Measurements from ENCODE around the gene UBE2L5. TPM values are rescaled to one million over a fixed set of nuclear protein-coding genes. Genes with fewer than 3 reads are reported as not detected.

UBE2L5 gene
- total and polyA plus RNA-seq, 2 donors (not counting 3 experiments of a cell fraction or from before 2014, with no cell fraction given), result not detected

GRCh38 chr13:30408319-30409101 lies 13.8 kb upstream of the UBE2L5 start:
- H3K27ac ChIP-seq (ENCODE audit: insufficient read depth, low read depth, low read length), result no peak overlapping the region
- intact Hi-C loops (cut with micrococcal nuclease) (loop anchor here (1.0 to 5.0 kb wide), 8 partner anchors 37 to 561 kb away; no protein-coding TSS in a partner anchor), dilution Hi-C loops (cut with MboI; ENCODE audit: extremely low pct_ligation_motif_present, low sequenced_read_pairs) (no loop called here)
- peaks cover 0 to 7% of the 10 kb centered on the region in 2 experiments for H3K27me3 ChIP-seq (ENCODE audit: control insufficient read depth in 2 of 2, insufficient read depth in 2 of 2, low read length in 2 of 2)
- BruUV-seq (replicated peaks), result TSS peak; percentile 39
- no peaks in the 10 kb centered on the region for H3K36me3 ChIP-seq (ENCODE audit: control insufficient read depth in 2 of 2, extremely low read depth in 1 of 2, insufficient read depth in 2 of 2, low read length in 2 of 2)
- FAIRE-seq, result peak; percentile 97
- no peaks in the 10 kb centered on the region for H4K20me1 ChIP-seq (replicated peaks; ENCODE audit: control insufficient read depth, extremely low read depth, insufficient read depth, low read length)
- peak overlapping the region; percentile 95 for H2AFZ ChIP-seq (ENCODE audit: low read depth, low read length)
- ChIA-PET CTCF (interaction anchor here (1.1 to 1.9 kb wide), 6 partner anchors 8 to 636 kb away, joined by 3 to 9 read pairs (median 4); partner anchors contain the start of gene UBE2L5), POLR2A (no interaction called here)
- H3K4me2 ChIP-seq (ENCODE audit: insufficient read depth, low read length), result peak overlapping the region; percentile 69
- no peaks in the 10 kb centered on the region for H3K9me1 ChIP-seq (replicated peaks; ENCODE audit: control insufficient read depth, extremely low read depth, insufficient read depth, low read length)
- no peak for TF ChIP-seq GATA2 (IDR thresholded peaks at IDR 0.05; ENCODE audit: insufficient read depth, insufficient read length, low read depth, low read length)
- TF ChIP-seq JUN (IDR thresholded peaks at IDR 0.05; ENCODE audit: borderline replicate concordance, insufficient read depth, insufficient read length, low read depth), result no peak
- peak; percentile 75 for TF ChIP-seq MAX (IDR thresholded peaks at IDR 0.05; ENCODE audit: insufficient read depth, insufficient read length)
- peak; percentile 59 to 83 for TF ChIP-seq CTCF (IDR thresholded peaks at IDR 0.05; ENCODE audit: extremely low read depth in 1 of 2, insufficient read depth in 1 of 2, low read depth in 1 of 2, low read length in 2 of 2)
- TF ChIP-seq POLR2A (IDR thresholded peaks at IDR 0.05; ENCODE audit: low read depth, low read length), result peak; percentile 34
- TF ChIP-seq POLR2AphosphoS5 (IDR thresholded peaks at IDR 0.05; ENCODE audit: insufficient read depth, low read depth, low read length), result peak; percentile 42
- TF ChIP-seq EZH2 (IDR thresholded peaks at IDR 0.05; ENCODE audit: borderline replicate concordance, low read depth, low read length, severe bottlenecking), result no peak
- no peak for TF ChIP-seq FOS (IDR thresholded peaks at IDR 0.05; ENCODE audit: borderline replicate concordance, insufficient read depth, low read length)
- no peak for TF ChIP-seq MYC (IDR thresholded peaks at IDR 0.05; ENCODE audit: low read depth, low read length)
- peak overlapping the region; percentile 29 for H3K9ac ChIP-seq (replicated peaks; ENCODE audit: extremely low read depth, insufficient read depth, low read length)
- H3K79me2 ChIP-seq (ENCODE audit: control insufficient read depth, insufficient read depth, low read length), result no peaks in the 10 kb centered on the region
- peak; percentile 94 for DNase-seq (ENCODE audit: low read depth, low spot score)
- peaks cover 3% of the 10 kb centered on the region for H3K4me1 ChIP-seq (ENCODE audit: control insufficient read depth, extremely low read depth, insufficient read depth, low read length)
- no peaks in the 10 kb centered on the region for H3K9me3 ChIP-seq (replicated peaks; ENCODE audit: control insufficient read depth, insufficient read depth, low read length)
- no peak overlapping the region for H3K4me3 ChIP-seq (replicated peaks in 1 of 3; ENCODE audit: insufficient read depth in 1 of 3, low read depth in 1 of 3, low read length in 3 of 3)

Data from endothelial cell of umbilical vein (primary cell).